ENCODE data around the gene ZDHHC17.

Gene ZDHHC17

DNA sequence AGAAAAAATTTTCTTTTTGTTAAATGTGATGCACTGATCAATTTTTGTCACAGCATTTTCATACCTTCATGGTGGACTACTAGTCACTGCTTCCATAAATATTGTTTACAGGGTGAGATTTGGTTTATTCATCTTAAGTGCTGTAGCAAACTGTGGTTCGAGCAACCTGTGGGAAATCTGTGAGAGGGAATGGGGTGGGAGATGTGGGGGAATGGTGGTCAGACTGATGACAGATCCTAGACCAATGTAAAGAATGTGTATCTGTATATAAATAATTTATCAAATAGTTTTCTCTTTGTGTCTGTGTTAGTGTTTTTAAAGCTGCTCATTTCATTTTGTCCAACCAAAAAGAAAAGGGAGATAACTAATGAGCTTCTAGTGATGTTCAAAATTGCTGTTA lies 88.2 kb downstream of the ZDHHC17 start:
- Histone ChIP-seq H3K4ac (ENCODE audit: low read depth in 1 of 2, low read length in 2 of 2) (no peak overlapping the region), H3K4me2 (ENCODE audit: low read length, poor library complexity, severe bottlenecking) (no peak overlapping the region), H3K23ac (ENCODE audit: low read length in 2 of 2) (no peak overlapping the region), H3K27me3 (ENCODE audit: control insufficient read depth in 1 of 2, insufficient read depth in 1 of 2, low read length in 2 of 2) (no peaks in the 10 kb centered on the region), H2BK5ac (ENCODE audit: low read depth, low read length, poor library complexity, severe bottlenecking) (no peak overlapping the region), H2AFZ (ENCODE audit: low read depth, low read length) (no peak overlapping the region), H2BK12ac (ENCODE audit: low read length in 2 of 2) (no peak overlapping the region), H3K9ac (ENCODE audit: low read length) (no peak overlapping the region), H3K9me3 (ENCODE audit: control insufficient read depth, low read length) (peaks cover 9% of the 10 kb centered on the region), H3K36me3 (ENCODE audit: control insufficient read depth in 1 of 2, insufficient read depth in 2 of 2, low read depth in 1 of 2, low read length in 2 of 2) (peaks cover 10 to 79% of the 10 kb centered on the region in 2 experiments), H3K79me1 (replicated peaks; ENCODE audit: low read length, poor library complexity, severe bottlenecking) (no peaks in the 10 kb centered on the region), H3K27ac (ENCODE audit: low read length, poor library complexity, severe bottlenecking) (no peak overlapping the region), H2AK5ac (ENCODE audit: low read length, severe bottlenecking) (no peak overlapping the region), H3K18ac (ENCODE audit: low read depth in 1 of 2, low read length in 2 of 2) (no peak overlapping the region), H2BK120ac (ENCODE audit: low read depth, low read length) (no peak overlapping the region), H3K14ac (ENCODE audit: low read length in 2 of 2) (no peak overlapping the region), H3K4me1 (ENCODE audit: control insufficient read depth, insufficient read depth, low read depth, low read length) (no peaks in the 10 kb centered on the region), H4K91ac (ENCODE audit: low read length) (no peak overlapping the region), H4K8ac (ENCODE audit: low read length) (no peak overlapping the region), H2BK15ac (ENCODE audit: low read depth, poor library complexity, severe bottlenecking) (no peak overlapping the region), H3K4me3 (ENCODE audit: insufficient read depth in 1 of 2, low read depth in 1 of 2, low read length in 2 of 2) (no peak overlapping the region)
- no peak for DNase-seq
- WGBS: 50% methylated on average over 1 of the region's 1 CpG

DNA sequence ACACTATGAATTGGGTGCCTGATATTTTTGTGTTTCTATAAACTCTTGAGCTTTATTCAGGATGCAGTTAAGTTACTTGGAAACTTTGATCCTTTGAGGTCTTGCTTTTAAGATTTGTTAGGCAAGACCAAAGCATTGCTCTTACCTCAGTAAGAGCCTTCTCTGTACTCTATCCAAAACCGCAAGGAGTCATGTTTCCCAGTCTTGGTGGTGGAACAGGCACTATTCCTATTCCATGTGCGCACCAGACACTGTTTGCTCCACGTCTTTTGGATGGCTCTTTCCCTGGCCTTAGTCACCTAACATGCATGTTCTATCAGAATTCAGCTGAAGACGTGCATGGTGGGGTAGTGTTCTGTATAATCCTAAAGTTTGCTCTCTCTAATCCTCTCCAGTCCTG lies 91.4 kb downstream of the ZDHHC17 start:
- Histone ChIP-seq H2BK120ac (ENCODE audit: low read depth, low read length) (no peak overlapping the region), H3K27me3 (ENCODE audit: control insufficient read depth in 1 of 2, insufficient read depth in 1 of 2, low read length in 2 of 2) (no peaks in the 10 kb centered on the region), H3K9ac (ENCODE audit: low read length) (no peak overlapping the region), H2AFZ (ENCODE audit: low read depth, low read length) (no peak overlapping the region), H2BK12ac (ENCODE audit: low read length in 2 of 2) (no peak overlapping the region), H4K8ac (ENCODE audit: low read length) (no peak overlapping the region), H3K23ac (ENCODE audit: low read length in 2 of 2) (no peak overlapping the region), H3K4me1 (ENCODE audit: control insufficient read depth, insufficient read depth, low read depth, low read length) (no peaks in the 10 kb centered on the region), H3K4ac (ENCODE audit: low read depth in 1 of 2, low read length in 2 of 2) (no peak overlapping the region), H3K79me1 (replicated peaks; ENCODE audit: low read length, poor library complexity, severe bottlenecking) (no peaks in the 10 kb centered on the region), H2BK15ac (ENCODE audit: low read depth, poor library complexity, severe bottlenecking) (no peak overlapping the region), H3K36me3 (ENCODE audit: control insufficient read depth in 1 of 2, insufficient read depth in 2 of 2, low read depth in 1 of 2, low read length in 2 of 2) (peaks cover 10 to 64% of the 10 kb centered on the region in 2 experiments), H3K18ac (ENCODE audit: low read depth in 1 of 2, low read length in 2 of 2) (no peak overlapping the region), H2BK5ac (ENCODE audit: low read depth, low read length, poor library complexity, severe bottlenecking) (no peak overlapping the region), H3K9me3 (ENCODE audit: control insufficient read depth, low read length) (peaks cover 10% of the 10 kb centered on the region), H3K14ac (ENCODE audit: low read length in 2 of 2) (no peak overlapping the region), H3K4me3 (ENCODE audit: insufficient read depth in 1 of 2, low read depth in 1 of 2, low read length in 2 of 2) (no peak overlapping the region), H3K4me2 (ENCODE audit: low read length, poor library complexity, severe bottlenecking) (no peak overlapping the region), H3K27ac (ENCODE audit: low read length, poor library complexity, severe bottlenecking) (no peak overlapping the region), H2AK5ac (ENCODE audit: low read length, severe bottlenecking) (no peak overlapping the region), H4K91ac (ENCODE audit: low read length) (no peak overlapping the region)
- no peak for DNase-seq
- WGBS: 89% methylated on average over 3 of the region's 4 CpGs

- Histone ChIP-seq H3K23ac (ENCODE audit: low read length in 2 of 2) (no peak overlapping the region), H2BK15ac (ENCODE audit: low read depth, poor library complexity, severe bottlenecking) (no peak overlapping the region), H3K9me3 (ENCODE audit: control insufficient read depth, low read length) (peaks cover 10% of the 10 kb centered on the region), H3K18ac (ENCODE audit: low read depth in 1 of 2, low read length in 2 of 2) (no peak overlapping the region), H3K79me1 (replicated peaks; ENCODE audit: low read length, poor library complexity, severe bottlenecking) (no peaks in the 10 kb centered on the region), H3K9ac (ENCODE audit: low read length) (no peak overlapping the region), H4K8ac (ENCODE audit: low read length) (no peak overlapping the region), H3K4me2 (ENCODE audit: low read length, poor library complexity, severe bottlenecking) (no peak overlapping the region), H3K14ac (ENCODE audit: low read length in 2 of 2) (no peak overlapping the region), H3K36me3 (ENCODE audit: control insufficient read depth in 1 of 2, insufficient read depth in 2 of 2, low read depth in 1 of 2, low read length in 2 of 2) (peaks cover 10 to 55% of the 10 kb centered on the region in 2 experiments), H2AK5ac (ENCODE audit: low read length, severe bottlenecking) (no peak overlapping the region), H3K27ac (ENCODE audit: low read length, poor library complexity, severe bottlenecking) (no peak overlapping the region), H2BK120ac (ENCODE audit: low read depth, low read length) (no peak overlapping the region), H3K27me3 (ENCODE audit: control insufficient read depth in 1 of 2, insufficient read depth in 1 of 2, low read length in 2 of 2) (no peaks in the 10 kb centered on the region), H3K4ac (ENCODE audit: low read depth in 1 of 2, low read length in 2 of 2) (no peak overlapping the region), H2BK5ac (ENCODE audit: low read depth, low read length, poor library complexity, severe bottlenecking) (no peak overlapping the region), H4K91ac (ENCODE audit: low read length) (no peak overlapping the region), H3K4me1 (ENCODE audit: control insufficient read depth, insufficient read depth, low read depth, low read length) (no peaks in the 10 kb centered on the region), H2BK12ac (ENCODE audit: low read length in 2 of 2) (no peak overlapping the region), H2AFZ (ENCODE audit: low read depth, low read length) (no peak overlapping the region), H3K4me3 (ENCODE audit: insufficient read depth in 1 of 2, low read depth in 1 of 2, low read length in 2 of 2) (no peak overlapping the region)
- WGBS: 100% methylated on average over 1 of the region's 1 CpG
- no peak for DNase-seq
Observed at GRCh38 chr12:76856018-76856644, 92.2 kb downstream of the ZDHHC17 start.

- no peak overlapping the region for H3K4me2 ChIP-seq (ENCODE audit: low read length, poor library complexity, severe bottlenecking)
- H2BK5ac ChIP-seq (ENCODE audit: low read depth, low read length, poor library complexity, severe bottlenecking): no peak overlapping the region
- H3K14ac ChIP-seq (ENCODE audit: low read length in 2 of 2): no peak overlapping the region
- peaks cover 10 to 28% of the 10 kb centered on the region in 2 experiments for H3K36me3 ChIP-seq (ENCODE audit: control insufficient read depth in 1 of 2, insufficient read depth in 2 of 2, low read depth in 1 of 2, low read length in 2 of 2)
- no peak overlapping the region for H3K27ac ChIP-seq (ENCODE audit: low read length, poor library complexity, severe bottlenecking)
- H3K79me1 ChIP-seq (replicated peaks; ENCODE audit: low read length, poor library complexity, severe bottlenecking): no peaks in the 10 kb centered on the region
- H3K18ac ChIP-seq (ENCODE audit: low read depth in 1 of 2, low read length in 2 of 2): no peak overlapping the region
- no peak overlapping the region for H4K91ac ChIP-seq (ENCODE audit: low read length)
- DNase-seq: no peak
- no peak overlapping the region for H2AFZ ChIP-seq (ENCODE audit: low read depth, low read length)
- 87% methylated on average over 4 of the region's 4 CpGs for WGBS
- no peak overlapping the region for H3K9ac ChIP-seq (ENCODE audit: low read length)
- H3K4me1 ChIP-seq (ENCODE audit: control insufficient read depth, insufficient read depth, low read depth, low read length): peaks cover 2% of the 10 kb centered on the region
- peak overlapping the region in 1 of 2 experiments; percentile 5 for H2BK12ac ChIP-seq (ENCODE audit: low read length in 2 of 2)
- peaks cover 10% of the 10 kb centered on the region for H3K9me3 ChIP-seq (ENCODE audit: control insufficient read depth, low read length)
- no peak overlapping the region for H3K4me3 ChIP-seq (ENCODE audit: insufficient read depth in 1 of 2, low read depth in 1 of 2, low read length in 2 of 2)
- H2BK120ac ChIP-seq (ENCODE audit: low read depth, low read length): no peak overlapping the region
- no peak overlapping the region for H3K4ac ChIP-seq (ENCODE audit: low read depth in 1 of 2, low read length in 2 of 2)
- no peak overlapping the region for H2AK5ac ChIP-seq (ENCODE audit: low read length, severe bottlenecking)
- no peak overlapping the region for H4K8ac ChIP-seq (ENCODE audit: low read length)
- H3K23ac ChIP-seq (ENCODE audit: low read length in 2 of 2): no peak overlapping the region
- H3K27me3 ChIP-seq (ENCODE audit: control insufficient read depth in 1 of 2, insufficient read depth in 1 of 2, low read length in 2 of 2): no peaks in the 10 kb centered on the region
- no peak overlapping the region for H2BK15ac ChIP-seq (ENCODE audit: low read depth, poor library complexity, severe bottlenecking)
Observed at GRCh38 chr12:76859611-76860010, 95.7 kb downstream of the ZDHHC17 start.
